Upper lobe of left lung (tissue), 4 donors: ENCODE measurements around the gene KCNK1.

ENCODE experiments used
- CTCF ChIP-seq, 6 experiments: fragments of 450-650 bp in 4 of 6; fragments of 200-600 bp in 2 of 6; sonication (generic) in 2 of 6; IDR thresholded peaks; one replicate each; pipeline ENCODE4 v1.5.1; 2016 to 2019; ENCODE audit warnings: antibody characterized with exemption in 6 of 6
- EP300 ChIP-seq, 4 donors: sonication (generic); formaldehyde crosslinking; IDR thresholded peaks; one replicate each; pipeline ENCODE4 v1.5.1; 2017; ENCODE audit warnings: antibody characterized with exemption in 4 of 4, control low read depth in 2 of 4
- POLR2A ChIP-seq, 4 donors: fragments of 450-650 bp; IDR thresholded peaks; one replicate each; pipeline ENCODE4 v1.5.1; 2016 to 2017; ENCODE audit warnings: antibody characterized with exemption in 4 of 4, mild to moderate bottlenecking in 2 of 4
- POLR2AphosphoS5 ChIP-seq, 2 donors: sonication (generic); formaldehyde crosslinking; IDR thresholded peaks; one replicate each; pipeline ENCODE4 v1.5.1; 2017; ENCODE audit warnings: antibody characterized with exemption in 2 of 2

- TF ChIP-seq CTCF (IDR thresholded peaks at IDR 0.05) = no peak
- TF ChIP-seq EP300 (IDR thresholded peaks at IDR 0.05) = no peak
- TF ChIP-seq POLR2AphosphoS5 (IDR thresholded peaks at IDR 0.05) = no peak
- TF ChIP-seq POLR2A (IDR thresholded peaks at IDR 0.05) = no peak
Measured at GRCh38 chr1:233667741-233668140, 53.8 kb downstream of the KCNK1 start.
